Stomach (tissue), 9 donors: ENCODE measurements around the gene TAGLN2. TPM values are rescaled to one million over a fixed set of nuclear protein-coding genes. Genes with fewer than 3 reads are reported as not detected.

Experiments used
- DNase-seq, 2 donors: peaks; one replicate each; pipeline versions ENCODE4 v3.0.0 to v3.0.0-alpha.2; 2013 to 2019
- H3K27ac ChIP-seq, 5 donors: fragments of 200-600 bp in 4 of 5; sonication (generic) in 4 of 5; one replicate each; pipeline ENCODE4 v1.5.1; 2013 to 2019; ENCODE audit warnings: mild to moderate bottlenecking in 1 of 5, moderate library complexity in 1 of 5
- H3K27me3 ChIP-seq, 3 donors: fragments of 200-600 bp; sonication (generic); one replicate each; pipeline ENCODE4 v1.5.1; 2017 to 2019; ENCODE audit warnings: mixed run types in 1 of 3
- H3K36me3 ChIP-seq, 4 donors: fragments of 200-600 bp; sonication (generic); 1 replicate in 3 of 4; 2 replicates in 1 of 4; pipeline ENCODE4 v1.5.1; 2016 to 2019
- H3K4me1 ChIP-seq, 4 donors: fragments of 200-600 bp; sonication (generic); one replicate each; pipeline ENCODE4 v1.5.1; 2016 to 2019
- H3K4me3 ChIP-seq, 4 donors: fragments of 200-600 bp; sonication (generic) in 3 of 4; one replicate each; pipeline ENCODE4 v1.5.1; 2016 to 2019; ENCODE audit warnings: mild to moderate bottlenecking in 1 of 4
- H3K9me3 ChIP-seq, 4 donors: fragments of 200-600 bp; sonication (generic); one replicate each; pipeline ENCODE4 v1.5.1; 2016 to 2019
- EP300 ChIP-seq: sonication (generic); formaldehyde crosslinking; IDR thresholded peaks from one replicate; pipeline ENCODE4 v1.6.1; 2017; ENCODE audit warnings: antibody characterized with exemption
- POLR2A ChIP-seq, 4 donors: fragments of 450-650 bp; IDR thresholded peaks; one replicate each; pipeline ENCODE4 v1.6.1; 2016; ENCODE audit warnings: antibody characterized with exemption in 4 of 4, control low read depth in 2 of 4, mild to moderate bottlenecking in 1 of 4, moderate library complexity in 1 of 4
- POLR2AphosphoS5 ChIP-seq, 3 donors: sonication (generic); formaldehyde crosslinking; IDR thresholded peaks; one replicate each; pipeline ENCODE4 v1.6.1; 2016; ENCODE audit warnings: antibody characterized with exemption in 3 of 3
- WGBS, 5 donors: extraction: QIAGEN DNeasy Blood & Tissue Kit in 3 of 5; methylation state at CpG; one replicate each; pipeline versions ENCODE4 v1.1.5 to v1.1.7; 2013 to 2018; 5-methylcytosine and 5-hydroxymethylcytosine counted together
- intact Hi-C: fragments of 100-400 bp; cut with DNase I; formaldehyde crosslinking; loops from one replicate; pipeline ENCODE4 v1.15.1; 2023; ENCODE audit warnings: low total_unique reads
- polyA plus RNA-seq, 3 donors: library from polyadenylated mRNA; stranded (reverse); fragments of 200-250 nt; gene quantifications; one replicate each; pipeline ENCODE4 v1.2.3, GENCODE V29; 2013
- total RNA-seq, 5 donors: library from RNA; depleted of rRNA; stranded (reverse); fragments of >200 nt; gene quantifications; one replicate each; pipeline versions ENCODE4 v1.1.0 to v1.2.3, GENCODE V29; 2014 to 2016
- TF ChIP-seq, protein P1 (sequence below), 7 experiments: fragments of 450-650 bp in 4 of 7; fragments of 200-600 bp in 3 of 7; sonication (generic) in 3 of 7; IDR thresholded peaks; one replicate each; pipeline ENCODE4 v1.5.1; 2016 to 2019; ENCODE audit warnings: antibody characterized with exemption in 7 of 7, control low read depth in 2 of 7, mild to moderate bottlenecking in 1 of 7
- donor health status: healthy with polysubstance abuse.
- donor health status: Bipolar disorder and iron deficiency.
- donor health status: healthy.

Gene TAGLN2
- total and polyA plus RNA-seq, 8 donors: 49.0 to 1,290 (median 292) TPM

DNA sequence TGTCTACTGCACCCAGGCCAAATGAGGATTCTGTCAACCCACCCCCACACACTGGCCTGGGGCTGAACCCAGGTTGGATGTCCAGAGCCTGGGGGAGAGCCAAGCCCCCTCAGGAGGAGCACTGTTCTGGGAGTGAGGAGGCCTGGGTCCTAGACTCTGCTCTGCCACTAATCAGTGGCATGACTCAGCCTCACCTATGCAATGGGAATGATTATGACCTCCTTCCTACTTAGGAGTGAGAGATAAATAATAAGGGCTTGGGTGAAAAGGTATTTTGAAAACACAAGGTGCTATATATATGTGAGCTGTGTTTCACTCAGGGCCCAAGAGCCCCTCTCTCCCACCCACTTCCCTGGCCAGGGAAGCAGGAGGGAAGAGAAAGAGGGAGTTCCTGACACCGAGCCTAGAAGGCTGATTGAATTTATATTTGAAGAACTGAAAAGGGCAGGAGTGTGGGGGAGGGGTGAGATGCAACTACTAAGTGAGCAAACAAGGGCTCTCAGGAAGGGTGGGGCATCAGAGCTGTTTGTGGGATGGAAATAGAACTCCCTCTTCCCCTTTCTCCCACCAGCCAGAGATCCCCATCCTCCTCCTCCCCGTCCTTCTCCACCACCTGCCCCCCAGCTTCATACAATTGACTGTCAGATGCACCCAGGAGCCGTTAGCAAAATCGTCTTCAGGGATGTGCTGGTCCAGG is 11.9 kb upstream of the TAGLN2 start:
- 17 to 37% (median 34%) methylated on average over 3 to 4 of the region's 4 CpGs for WGBS, 5 donors
- H3K4me3 ChIP-seq: no peak overlapping the region
- H3K27me3 ChIP-seq: peaks cover 0 to 27% (median 0%) of the 10 kb centered on the region in 3 donors
- no peaks in the 10 kb centered on the region for H3K36me3 ChIP-seq
- TF ChIP-seq POLR2A (IDR thresholded peaks at IDR 0.05): no peak
- TF ChIP-seq, protein P1, sequence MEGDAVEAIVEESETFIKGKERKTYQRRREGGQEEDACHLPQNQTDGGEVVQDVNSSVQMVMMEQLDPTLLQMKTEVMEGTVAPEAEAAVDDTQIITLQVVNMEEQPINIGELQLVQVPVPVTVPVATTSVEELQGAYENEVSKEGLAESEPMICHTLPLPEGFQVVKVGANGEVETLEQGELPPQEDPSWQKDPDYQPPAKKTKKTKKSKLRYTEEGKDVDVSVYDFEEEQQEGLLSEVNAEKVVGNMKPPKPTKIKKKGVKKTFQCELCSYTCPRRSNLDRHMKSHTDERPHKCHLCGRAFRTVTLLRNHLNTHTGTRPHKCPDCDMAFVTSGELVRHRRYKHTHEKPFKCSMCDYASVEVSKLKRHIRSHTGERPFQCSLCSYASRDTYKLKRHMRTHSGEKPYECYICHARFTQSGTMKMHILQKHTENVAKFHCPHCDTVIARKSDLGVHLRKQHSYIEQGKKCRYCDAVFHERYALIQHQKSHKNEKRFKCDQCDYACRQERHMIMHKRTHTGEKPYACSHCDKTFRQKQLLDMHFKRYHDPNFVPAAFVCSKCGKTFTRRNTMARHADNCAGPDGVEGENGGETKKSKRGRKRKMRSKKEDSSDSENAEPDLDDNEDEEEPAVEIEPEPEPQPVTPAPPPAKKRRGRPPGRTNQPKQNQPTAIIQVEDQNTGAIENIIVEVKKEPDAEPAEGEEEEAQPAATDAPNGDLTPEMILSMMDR (IDR thresholded peaks at IDR 0.05): no peak
- no peak for TF ChIP-seq EP300
- TF ChIP-seq POLR2AphosphoS5 (IDR thresholded peaks at IDR 0.05): no peak
- no peaks in the 10 kb centered on the region for H3K9me3 ChIP-seq
- intact Hi-C loops: no loop called here
- peaks cover 12 to 35% (median 22%) of the 10 kb centered on the region in 4 donors for H3K4me1 ChIP-seq
- peak overlapping the region; percentile 21 to 74 (median 62) for H3K27ac ChIP-seq
- DNase-seq: peak; percentile 57 to 84

DNA sequence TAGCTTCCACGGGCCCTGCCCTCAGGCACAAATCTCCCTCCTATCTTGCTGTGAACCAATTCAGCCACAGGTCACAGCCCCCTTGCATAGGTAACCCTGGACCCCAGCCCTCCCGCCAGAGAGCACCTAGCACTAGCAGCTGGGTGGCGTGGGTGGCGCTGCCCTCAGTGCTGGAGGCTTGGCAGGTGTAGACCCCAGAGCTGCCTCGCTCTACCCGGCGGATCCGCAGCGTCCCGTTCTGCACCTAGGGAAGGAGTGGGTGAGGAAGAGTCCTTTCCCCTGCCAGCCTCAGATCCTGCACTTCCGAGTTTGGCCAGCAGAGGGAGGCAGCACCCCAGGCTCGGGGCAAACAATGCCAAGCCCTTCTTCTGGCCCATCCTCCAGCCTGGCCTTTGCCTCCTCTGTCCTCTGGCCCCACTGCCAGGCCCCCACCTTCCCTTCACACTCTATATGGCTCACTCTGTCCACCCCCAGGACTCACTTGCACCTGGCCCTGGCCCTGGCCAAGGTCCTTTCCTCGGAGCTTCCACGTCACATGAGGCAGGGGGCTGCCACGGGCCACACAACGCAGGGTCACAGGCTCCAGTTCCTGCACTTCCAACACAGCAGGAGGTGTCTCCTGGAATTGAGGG is 11.1 kb upstream of the TAGLN2 start:
- DNase-seq: peak; percentile 88 to 90
- Histone ChIP-seq H3K36me3 (no peaks in the 10 kb centered on the region), H3K27ac (peak overlapping the region in 4 of 5 donors; percentile 54 to 74 (median 64)), H3K4me3 (no peak overlapping the region), H3K4me1 (peaks cover 12 to 35% (median 22%) of the 10 kb centered on the region in 4 donors), H3K27me3 (peaks cover 0 to 19% (median 0%) of the 10 kb centered on the region in 3 donors), H3K9me3 (no peaks in the 10 kb centered on the region)
- peak in 1 of 3 donors; percentile 58 for TF ChIP-seq POLR2AphosphoS5 (IDR thresholded peaks at IDR 0.05)
- TF ChIP-seq POLR2A (IDR thresholded peaks at IDR 0.05): no peak
- TF ChIP-seq, protein P1 (IDR thresholded peaks at IDR 0.05): peak in 6 of 7 experiments; percentile 92 to 100 (median 98)
- WGBS, 5 donors: 26 to 47% (median 31%) methylated on average over 9 to 16 of the region's 16 CpGs
- intact Hi-C loops: no loop called here

DNA sequence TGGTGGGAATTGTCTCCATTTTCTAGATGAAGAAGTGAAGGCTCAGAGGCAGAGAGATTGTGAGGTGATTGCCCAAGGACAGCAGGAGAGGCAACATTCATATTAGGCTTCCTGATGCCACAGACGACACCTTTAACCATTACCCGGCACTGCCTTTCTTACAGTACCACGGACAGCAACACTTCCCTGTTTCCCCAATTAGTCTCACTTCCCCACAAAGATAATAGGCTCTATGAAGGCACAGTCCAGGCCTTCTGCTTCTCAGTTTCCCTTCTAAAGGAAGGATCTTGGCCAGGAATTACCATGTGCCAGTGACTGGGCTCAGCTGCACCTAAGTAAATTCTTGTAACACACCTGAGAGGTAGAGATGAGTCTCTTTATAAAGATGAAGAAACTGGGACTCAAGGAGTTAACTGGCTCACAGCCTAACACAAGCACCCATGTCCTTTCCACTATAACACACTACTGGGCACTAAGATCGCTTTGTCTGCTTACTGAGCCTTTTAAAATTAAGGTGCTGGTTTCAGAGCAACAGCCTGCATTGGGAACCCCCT is 10.5 kb upstream of the TAGLN2 start:
- Histone ChIP-seq H3K9me3 (no peaks in the 10 kb centered on the region), H3K36me3 (peaks cover 0 to 3% (median 0%) of the 10 kb centered on the region in 4 donors), H3K4me3 (no peak overlapping the region), H3K4me1 (peaks cover 12 to 35% (median 22%) of the 10 kb centered on the region in 4 donors), H3K27me3 (peaks cover 0 to 16% (median 0%) of the 10 kb centered on the region in 3 donors), H3K27ac (no peak overlapping the region)
- TF ChIP-seq EP300 (no peak), POLR2AphosphoS5 (IDR thresholded peaks at IDR 0.05) (no peak), POLR2A (IDR thresholded peaks at IDR 0.05) (no peak)
- TF ChIP-seq, protein P1 (IDR thresholded peaks at IDR 0.05): no peak
- 63 to 71% (median 68%) methylated on average over 4 of the region's 4 CpGs for WGBS, 5 donors
- intact Hi-C loops: no loop called here
- DNase-seq: peak in 1 of 2 donors; percentile 47

DNA sequence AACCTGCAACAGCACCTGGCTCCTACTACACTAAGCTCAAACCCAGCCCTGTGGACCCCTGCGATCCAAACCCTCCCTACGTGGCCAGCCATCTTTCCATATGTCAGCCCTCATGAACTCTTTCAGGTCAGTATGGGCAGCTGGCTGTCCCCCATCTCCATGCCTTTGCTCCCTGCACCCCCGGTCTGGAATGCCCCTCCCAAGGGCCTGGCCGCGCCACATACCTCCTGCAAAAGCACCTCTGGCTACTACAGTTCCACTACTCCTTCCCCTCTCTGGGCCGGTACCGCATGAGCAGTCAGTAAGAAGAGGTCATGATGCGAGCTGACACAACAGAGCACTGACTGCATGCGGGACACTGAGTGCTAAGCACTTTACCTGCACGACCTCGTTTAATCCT is 10.0 kb upstream of the TAGLN2 start:
- intact Hi-C loops: no loop called here
- Histone ChIP-seq H3K9me3 (no peaks in the 10 kb centered on the region), H3K4me1 (peaks cover 12 to 35% (median 22%) of the 10 kb centered on the region in 4 donors), H3K27ac (no peak overlapping the region), H3K36me3 (peaks cover 0 to 4% (median 0%) of the 10 kb centered on the region in 4 donors), H3K4me3 (no peak overlapping the region), H3K27me3 (peaks cover 0 to 16% (median 0%) of the 10 kb centered on the region in 3 donors)
- TF ChIP-seq EP300 (no peak), POLR2A (IDR thresholded peaks at IDR 0.05) (no peak), POLR2AphosphoS5 (IDR thresholded peaks at IDR 0.05) (no peak)
- TF ChIP-seq, protein P1 (IDR thresholded peaks at IDR 0.05): no peak
- no peak for DNase-seq
- 85 to 91% (median 87%) methylated on average over 11 of the region's 11 CpGs for WGBS, 5 donors
